ENCODE data around the gene CFAP298. TPM values are rescaled to one million over a fixed set of nuclear protein-coding genes. Genes with fewer than 3 reads are reported as not detected.

CFAP298 gene
- total RNA-seq, 4 donors from 2014 or later: 6.4 to 27.3 (median 20.9) TPM; not detected in 1

- in situ Hi-C loops (cut with MboI; ENCODE audit: low pct_ligation_motif_present in 1 of 4, low pct_unique_long_range_greater_than_20kb in 1 of 4, low sequenced_read_pairs in 3 of 4): no loop called here
- H3K9me3 ChIP-seq: no peaks in the 10 kb centered on the region
- no peak overlapping the region for H3K4me3 ChIP-seq
- intact Hi-C loops (cut with DNase I; ENCODE audit: low total_unique reads): no loop called here
- WGBS, 2 donors (ENCODE audit: low coverage in 1 of 2): 80% methylated on average over 8 of the region's 8 CpGs; no CpG with 5 or more reads in 1 of the 2 donors
- no peaks in the 10 kb centered on the region for H3K27me3 ChIP-seq
- TF ChIP-seq EP300 (IDR thresholded peaks at IDR 0.05; ENCODE audit: low read depth): no peak
- TF ChIP-seq POLR2AphosphoS5 (IDR thresholded peaks at IDR 0.05): no peak
- no peak for TF ChIP-seq POLR2A (IDR thresholded peaks at IDR 0.05)
- no peak for TF ChIP-seq CTCF (IDR thresholded peaks at IDR 0.05)
- H3K36me3 ChIP-seq: no peaks in the 10 kb centered on the region
- H3K27ac ChIP-seq: no peak overlapping the region
- DNase-seq: no peak
- H3K4me1 ChIP-seq: no peaks in the 10 kb centered on the region
Measured at GRCh38 chr21:32584472-32584871, 27.7 kb downstream of the CFAP298 start.

- TF ChIP-seq EP300 (IDR thresholded peaks at IDR 0.05; ENCODE audit: low read depth): no peak
- TF ChIP-seq POLR2AphosphoS5 (IDR thresholded peaks at IDR 0.05): no peak
- no peak for TF ChIP-seq CTCF (IDR thresholded peaks at IDR 0.05)
- no peak for TF ChIP-seq POLR2A (IDR thresholded peaks at IDR 0.05)
Measured at GRCh38 chr21:32581732-32582131, 30.4 kb downstream of the CFAP298 start.

GRCh38 chr21:32580949-32581348 lies 31.2 kb downstream of the CFAP298 start:
- Histone ChIP-seq H3K36me3 (no peaks in the 10 kb centered on the region), H3K9me3 (no peaks in the 10 kb centered on the region), H3K27me3 (no peaks in the 10 kb centered on the region), H3K4me1 (no peaks in the 10 kb centered on the region), H3K27ac (no peak overlapping the region), H3K4me3 (no peak overlapping the region)
- TF ChIP-seq POLR2A (IDR thresholded peaks at IDR 0.05) (no peak), POLR2AphosphoS5 (IDR thresholded peaks at IDR 0.05) (no peak), EP300 (IDR thresholded peaks at IDR 0.05; ENCODE audit: low read depth) (no peak)
- in situ Hi-C loops (cut with MboI; ENCODE audit: low pct_ligation_motif_present in 1 of 4, low pct_unique_long_range_greater_than_20kb in 1 of 4, low sequenced_read_pairs in 3 of 4): no loop called here
- WGBS, 2 donors (ENCODE audit: low coverage in 1 of 2): 94% methylated on average over 13 of the region's 13 CpGs; no CpG with 5 or more reads in 1 of the 2 donors
- DNase-seq: no peak
- intact Hi-C loops (cut with DNase I; ENCODE audit: low total_unique reads): no loop called here

More at GRCh38 chr21:32581732-32582131, 30.4 kb downstream of the CFAP298 start:
- H3K9me3 ChIP-seq: no peaks in the 10 kb centered on the region
- no peak overlapping the region for H3K27ac ChIP-seq
- no peak overlapping the region for H3K4me3 ChIP-seq
- no peaks in the 10 kb centered on the region for H3K36me3 ChIP-seq
- 91% methylated on average over 4 to 13 of the region's 13 CpGs for WGBS, 2 donors (ENCODE audit: low coverage in 1 of 2)
- intact Hi-C loops (cut with DNase I; ENCODE audit: low total_unique reads) (no loop called here), in situ Hi-C loops (cut with MboI; ENCODE audit: low pct_ligation_motif_present in 1 of 4, low pct_unique_long_range_greater_than_20kb in 1 of 4, low sequenced_read_pairs in 3 of 4) (no loop called here)
- H3K4me1 ChIP-seq: no peaks in the 10 kb centered on the region
- no peak for DNase-seq
- no peaks in the 10 kb centered on the region for H3K27me3 ChIP-seq

GRCh38 chr21:32578107-32578691 lies 34.0 kb downstream of the CFAP298 start:
- H3K9me3 ChIP-seq: no peaks in the 10 kb centered on the region
- no peaks in the 10 kb centered on the region for H3K36me3 ChIP-seq
- TF ChIP-seq POLR2AphosphoS5 (IDR thresholded peaks at IDR 0.05) (no peak), CTCF (IDR thresholded peaks at IDR 0.05) (peak in 3 of 5 experiments; percentile 15 to 23 (median 15)), POLR2A (IDR thresholded peaks at IDR 0.05) (no peak), EP300 (IDR thresholded peaks at IDR 0.05; ENCODE audit: low read depth) (no peak)
- DNase-seq: peak; percentile 34
- WGBS, 2 donors (ENCODE audit: low coverage in 1 of 2): 0 to 44% methylated on average over 1 to 15 of the region's 15 CpGs
- H3K4me1 ChIP-seq: no peaks in the 10 kb centered on the region
- H3K4me3 ChIP-seq: no peak overlapping the region
- H3K27ac ChIP-seq: no peak overlapping the region
- in situ Hi-C loops (cut with MboI; ENCODE audit: low pct_ligation_motif_present in 1 of 4, low pct_unique_long_range_greater_than_20kb in 1 of 4, low sequenced_read_pairs in 3 of 4) (loop anchor here in 1 of 4 donors (10.0 kb wide), 1 partner anchor 173 kb away; no protein-coding TSS in a partner anchor), intact Hi-C loops (cut with DNase I; ENCODE audit: low total_unique reads) (no loop called here)
- no peaks in the 10 kb centered on the region for H3K27me3 ChIP-seq
